ENCODE data around the gene MRC2. TPM values are rescaled to one million over a fixed set of nuclear protein-coding genes. Genes with fewer than 3 reads are reported as not detected.

MRC2 gene
- total RNA-seq, 1 experiment from 2014 or later: 66.2 TPM

Other genes with a start within 250 kb of the MRC2 start
- not detected in 2 replicates for gene EFCAB3, start 247.1 kb upstream of the MRC2 start, total RNA-seq (2014; rRNA removed; shearing (Covaris generic))
- 26.1 and 27.7 TPM in 2 replicates for gene METTL2A, start 203.8 kb upstream of the MRC2 start, total RNA-seq (2014; rRNA removed; shearing (Covaris generic))
- 52.1 and 78.3 TPM in 2 replicates for gene TLK2, start 148.8 kb upstream of the MRC2 start, total RNA-seq (2014; rRNA removed; shearing (Covaris generic))
- 0.42 TPM in 1 of 2 replicates, not detected in the other for gene MARCHF10, start 180.6 kb downstream of the MRC2 start, total RNA-seq (2014; rRNA removed; shearing (Covaris generic))